Measurements from ENCODE around the gene KRT80. TPM values are rescaled to one million over a fixed set of nuclear protein-coding genes. Genes with fewer than 3 reads are reported as not detected.
A peak's percentile ranks its signal among the peaks of the same experiment; 100 is the strongest.

Gene KRT80
- total RNA-seq, 1 donor from 2014 or later, result not detected

- TF ChIP-seq CTCF (conservative IDR thresholded peaks at IDR 0.05), result no peak
- Mint-ChIP-seq H3K9me3 (no peaks in the 10 kb centered on the region), H3K4me1 (peaks cover 41% of the 10 kb centered on the region), H3K36me3 (ENCODE audit: low read depth) (no peaks in the 10 kb centered on the region), H3K4me3 (no peak overlapping the region), H3K27me3 (ENCODE audit: low read depth) (peaks cover 2% of the 10 kb centered on the region), H3K27ac (ENCODE audit: unreplicated experiment) (no peak overlapping the region)
- no peak for DNase-seq (ENCODE audit: low read depth, low spot score)
These were observed 68.9 kb downstream of the KRT80 start for GRCh38 chr12:52122904-52123303.

- no peaks in the 10 kb centered on the region for H3K9me3 Mint-ChIP-seq
- H3K27me3 Mint-ChIP-seq (ENCODE audit: low read depth), result peaks cover 2% of the 10 kb centered on the region
- no peaks in the 10 kb centered on the region for H3K36me3 Mint-ChIP-seq (ENCODE audit: low read depth)
- DNase-seq (ENCODE audit: low read depth, low spot score), result no peak
- H3K4me1 Mint-ChIP-seq, result peaks cover 44% of the 10 kb centered on the region
- no peak for TF ChIP-seq CTCF (conservative IDR thresholded peaks at IDR 0.05)
- peak overlapping the region; percentile 43 for H3K27ac Mint-ChIP-seq (ENCODE audit: unreplicated experiment)
- H3K4me3 Mint-ChIP-seq, result no peak overlapping the region
These were observed 69.3 kb downstream of the KRT80 start for GRCh38 chr12:52122540-52122871.

- Mint-ChIP-seq H3K9me3 (no peaks in the 10 kb centered on the region), H3K27me3 (ENCODE audit: low read depth) (peaks cover 2% of the 10 kb centered on the region), H3K4me1 (peaks cover 47% of the 10 kb centered on the region), H3K27ac (ENCODE audit: unreplicated experiment) (peak overlapping the region; percentile 43), H3K36me3 (ENCODE audit: low read depth) (no peaks in the 10 kb centered on the region), H3K4me3 (no peak overlapping the region)
- peak; percentile 86 for TF ChIP-seq CTCF (conservative IDR thresholded peaks at IDR 0.05)
- peak; percentile 71 for DNase-seq (ENCODE audit: low read depth, low spot score)
These were observed 69.8 kb downstream of the KRT80 start for GRCh38 chr12:52121824-52122539.

GRCh38 chr12:52120951-52121823, 70.6 kb downstream of the KRT80 start:
- peaks cover 44% of the 10 kb centered on the region for H3K4me1 Mint-ChIP-seq
- no peak for DNase-seq (ENCODE audit: low read depth, low spot score)
- no peaks in the 10 kb centered on the region for H3K9me3 Mint-ChIP-seq
- no peak overlapping the region for H3K4me3 Mint-ChIP-seq
- peaks cover 3% of the 10 kb centered on the region for H3K27me3 Mint-ChIP-seq (ENCODE audit: low read depth)
- no peaks in the 10 kb centered on the region for H3K36me3 Mint-ChIP-seq (ENCODE audit: low read depth)
- TF ChIP-seq CTCF (conservative IDR thresholded peaks at IDR 0.05), result no peak
- H3K27ac Mint-ChIP-seq (ENCODE audit: unreplicated experiment), result no peak overlapping the region

GRCh38 chr12:52119398-52120254, 72.2 kb downstream of the KRT80 start:
- no peaks in the 10 kb centered on the region for H3K9me3 Mint-ChIP-seq
- peaks cover 32% of the 10 kb centered on the region for H3K4me1 Mint-ChIP-seq
- peak overlapping the region; percentile 27 for H3K27ac Mint-ChIP-seq (ENCODE audit: unreplicated experiment)
- TF ChIP-seq CTCF (conservative IDR thresholded peaks at IDR 0.05), result peak; percentile 74
- peaks cover 15% of the 10 kb centered on the region for H3K27me3 Mint-ChIP-seq (ENCODE audit: low read depth)
- H3K4me3 Mint-ChIP-seq, result no peak overlapping the region
- H3K36me3 Mint-ChIP-seq (ENCODE audit: low read depth), result no peaks in the 10 kb centered on the region
- DNase-seq (ENCODE audit: low read depth, low spot score), result peak; percentile 37

Data from neural crest cell (in vitro differentiated cells).